HEK293 (cell line): ENCODE results near the gene USP7.
"Not testable (repeated sequence)": the region's sequence is repeated elsewhere in the genome, so short reads cannot be mapped to it uniquely, and the experiment has no call there.

ENCODE experiments used
- CTCF ChIA-PET: fragments of 350-600 bp; formaldehyde crosslinking; extraction: SDS; loops from one replicate; lab custom pipeline; 2021; ENCODE audit warnings: antibody characterized with exemption; lab: Yijun Ruan, JAX
- POLR2A ChIA-PET: fragments of 300-600 bp; formaldehyde crosslinking; extraction: SDS; loops from one replicate; lab custom pipeline; 2020; ENCODE audit warnings: antibody characterized with exemption, inconsistent platforms; lab: Yijun Ruan, JAX
- H3K27ac ChIP-seq: fragments of 200-500 bp; sonication (Bioruptor generic); 2 replicates; pipeline ENCODE4 v1.5.1; 2014; ENCODE audit warnings: low read depth, low read length, control low read depth, inconsistent platforms; ENCODE audit errors: extremely low read depth
- H3K36me3 ChIP-seq, 2 experiments: fragments of 200-500 bp in 1 of 2; sonication (Bioruptor generic) in 1 of 2; 1 replicate in 1 of 2; 2 replicates in 1 of 2; pipeline ENCODE4 v1.5.1; 2014 to 2017; ENCODE audit warnings: inconsistent platforms in 2 of 2, low read length in 2 of 2; ENCODE audit not compliant: control insufficient read depth in 2 of 2, insufficient read depth in 1 of 2
- H3K4me1 ChIP-seq: fragments of 200-500 bp; sonication (Bioruptor generic); 2 replicates; pipeline ENCODE4 v1.5.1; 2014; ENCODE audit warnings: mild to moderate bottlenecking, low read length, inconsistent platforms; ENCODE audit not compliant: control insufficient read depth, insufficient read depth
- H3K4me3 ChIP-seq: 2 replicates; pipeline ENCODE4 v1.5.1; 2011; ENCODE audit warnings: low read depth, mild to moderate bottlenecking, control low read depth, low read length, moderate library complexity
- H3K9me3 ChIP-seq: fragments of 200-500 bp; sonication (Bioruptor generic); 2 replicates; pipeline ENCODE4 v1.5.1; 2014; ENCODE audit warnings: low read depth, low read length, inconsistent platforms; ENCODE audit not compliant: control insufficient read depth, insufficient read depth
- EGR2 ChIP-seq: fragments of 450-650 bp; formaldehyde crosslinking; IDR thresholded peaks from 2 replicates; pipeline ENCODE4 v1.5.1; 2016; ENCODE audit warnings: low read depth, missing biosample characterization, missing genetic modification characterization
- SCRT2 ChIP-seq: fragments of 450-650 bp; formaldehyde crosslinking; IDR thresholded peaks from 2 replicates; pipeline ENCODE4 v1.5.1; 2016; ENCODE audit warnings: missing biosample characterization, missing genetic modification characterization
- ZNF146 ChIP-seq: fragments of 450-650 bp; formaldehyde crosslinking; IDR thresholded peaks from 2 replicates; pipeline ENCODE4 v1.5.1; 2016; ENCODE audit warnings: missing biosample characterization, missing genetic modification characterization
- ZNF18 ChIP-seq: fragments of 450-650 bp; formaldehyde crosslinking; IDR thresholded peaks from 2 replicates; pipeline ENCODE4 v1.5.1; 2016; ENCODE audit warnings: missing biosample characterization, missing genetic modification characterization
- ZNF341 ChIP-seq: fragments of 450-650 bp; formaldehyde crosslinking; IDR thresholded peaks from 2 replicates; pipeline ENCODE4; 2016; ENCODE audit warnings: low read depth, missing biosample characterization, missing genetic modification characterization
- ZNF561 ChIP-seq: fragments of 450-650 bp; IDR thresholded peaks from 2 replicates; pipeline ENCODE4 v1.5.1; 2018; ENCODE audit warnings: missing biosample characterization, missing genetic modification characterization, borderline replicate concordance
- ZNF658 ChIP-seq: fragments of 450-650 bp; formaldehyde crosslinking; IDR thresholded peaks from 2 replicates; pipeline ENCODE4; 2016; ENCODE audit warnings: missing biosample characterization, missing genetic modification characterization
- ZNF670 ChIP-seq: fragments of 450-650 bp; formaldehyde crosslinking; IDR thresholded peaks from 2 replicates; pipeline ENCODE4 v1.5.1; 2016; ENCODE audit warnings: missing biosample characterization, missing genetic modification characterization, low read depth
- TF ChIP-seq, protein P1 (sequence below): fragments of 450-650 bp; formaldehyde crosslinking; IDR thresholded peaks from 2 replicates; pipeline ENCODE4 v1.5.1; 2016; ENCODE audit warnings: missing biosample characterization, missing genetic modification characterization, low read depth
- TF ChIP-seq, protein P2 (sequence below): fragments of 450-650 bp; formaldehyde crosslinking; IDR thresholded peaks from 2 replicates; pipeline ENCODE4 v1.5.1; 2016; ENCODE audit warnings: missing biosample characterization, missing genetic modification characterization, low read depth

USP7 gene

GRCh38 chr16:8982816-8983215 is 19.1 kb upstream of the USP7 start:
- POLR2A ChIA-PET, result no interaction called here
- no peaks in the 10 kb centered on the region for H3K36me3 ChIP-seq
- no peaks in the 10 kb centered on the region for H3K4me1 ChIP-seq

DNA sequence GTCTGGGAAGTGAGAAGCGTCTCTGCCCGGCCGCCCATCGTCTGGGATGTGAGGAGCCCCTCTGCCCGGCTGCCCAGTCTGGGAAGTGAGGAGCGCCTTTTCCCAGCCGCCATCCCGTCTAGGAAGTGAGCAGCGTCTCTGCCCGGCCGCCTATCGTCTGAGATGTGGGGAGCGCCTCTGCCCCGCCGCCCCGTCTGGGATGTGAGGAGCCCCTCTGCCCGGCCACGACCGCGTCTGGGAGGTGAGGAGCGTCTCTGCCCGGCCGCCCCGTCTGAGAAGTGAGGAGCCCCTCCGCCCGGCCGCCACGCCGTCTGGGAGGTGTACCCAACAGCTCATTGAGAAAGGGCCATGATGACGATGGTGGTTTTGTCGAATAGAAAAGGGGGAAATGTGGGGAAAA is 18.2 kb upstream of the USP7 start:
- H3K27ac ChIP-seq, H3K4me1 ChIP-seq, POLR2A ChIA-PET, H3K4me3 ChIP-seq, CTCF ChIA-PET, H3K9me3 ChIP-seq, H3K36me3 ChIP-seq: not testable (repeated sequence)

More at GRCh38 chr16:8982816-8983215, 19.1 kb upstream of the USP7 start:
- H3K9me3 ChIP-seq, result no peaks in the 10 kb centered on the region
- TF ChIP-seq ZNF18, result 0 out of 2 replicates have a peak, but pooled peaks have one; percentile 40
- TF ChIP-seq, protein P1, sequence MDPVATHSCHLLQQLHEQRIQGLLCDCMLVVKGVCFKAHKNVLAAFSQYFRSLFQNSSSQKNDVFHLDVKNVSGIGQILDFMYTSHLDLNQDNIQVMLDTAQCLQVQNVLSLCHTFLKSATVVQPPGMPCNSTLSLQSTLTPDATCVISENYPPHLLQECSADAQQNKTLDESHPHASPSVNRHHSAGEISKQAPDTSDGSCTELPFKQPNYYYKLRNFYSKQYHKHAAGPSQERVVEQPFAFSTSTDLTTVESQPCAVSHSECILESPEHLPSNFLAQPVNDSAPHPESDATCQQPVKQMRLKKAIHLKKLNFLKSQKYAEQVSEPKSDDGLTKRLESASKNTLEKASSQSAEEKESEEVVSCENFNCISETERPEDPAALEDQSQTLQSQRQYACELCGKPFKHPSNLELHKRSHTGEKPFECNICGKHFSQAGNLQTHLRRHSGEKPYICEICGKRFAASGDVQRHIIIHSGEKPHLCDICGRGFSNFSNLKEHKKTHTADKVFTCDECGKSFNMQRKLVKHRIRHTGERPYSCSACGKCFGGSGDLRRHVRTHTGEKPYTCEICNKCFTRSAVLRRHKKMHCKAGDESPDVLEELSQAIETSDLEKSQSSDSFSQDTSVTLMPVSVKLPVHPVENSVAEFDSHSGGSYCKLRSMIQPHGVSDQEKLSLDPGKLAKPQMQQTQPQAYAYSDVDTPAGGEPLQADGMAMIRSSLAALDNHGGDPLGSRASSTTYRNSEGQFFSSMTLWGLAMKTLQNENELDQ (tag by site-specific recombination), result no peak
- no peak overlapping the region for H3K4me3 ChIP-seq
- CTCF ChIA-PET, result interaction anchor here (0.7 kb wide), 1 partner anchor 26 kb away, joined by 4 read pairs; no protein-coding TSS in a partner anchor
- H3K27ac ChIP-seq, result no peak overlapping the region

- CTCF ChIA-PET, H3K36me3 ChIP-seq, H3K4me1 ChIP-seq, POLR2A ChIA-PET, H3K9me3 ChIP-seq, H3K4me3 ChIP-seq, H3K27ac ChIP-seq: not testable (repeated sequence)
- peak; percentile 59 for TF ChIP-seq SCRT2 (tag by site-specific recombination)
- TF ChIP-seq ZNF146 (tag by site-specific recombination), result peak; percentile 71
Observed at GRCh38 chr16:8976189-8976588, 12.5 kb upstream of the USP7 start.

DNA sequence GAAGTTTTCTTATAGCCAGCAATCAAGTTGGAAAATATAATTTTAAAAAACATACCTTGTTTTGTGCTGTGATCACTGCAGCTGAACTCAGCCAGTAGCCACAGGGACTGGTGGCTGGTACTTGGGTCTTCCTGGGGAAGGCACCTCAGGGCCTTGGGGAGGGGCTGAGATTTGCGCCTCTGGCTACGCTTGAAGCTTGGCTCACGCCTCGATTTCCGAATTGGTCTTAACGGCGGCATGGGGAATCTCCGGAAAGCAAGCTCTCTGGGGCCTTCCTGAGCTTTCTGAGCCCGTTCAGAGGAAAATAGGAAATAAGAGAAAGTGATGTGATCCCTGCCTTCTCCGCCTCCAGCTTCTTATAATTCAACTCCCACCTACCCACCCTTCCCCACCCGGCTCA is 11.3 kb upstream of the USP7 start:
- POLR2A ChIA-PET, result interaction anchor here (0.7 kb wide), 1 partner anchor 1839 kb away, joined by 4 read pairs; no protein-coding TSS in a partner anchor
- no peak overlapping the region for H3K4me3 ChIP-seq
- H3K9me3 ChIP-seq, result no peaks in the 10 kb centered on the region
- H3K27ac ChIP-seq, result no peak overlapping the region
- no peaks in the 10 kb centered on the region for H3K36me3 ChIP-seq
- TF ChIP-seq, protein P2, sequence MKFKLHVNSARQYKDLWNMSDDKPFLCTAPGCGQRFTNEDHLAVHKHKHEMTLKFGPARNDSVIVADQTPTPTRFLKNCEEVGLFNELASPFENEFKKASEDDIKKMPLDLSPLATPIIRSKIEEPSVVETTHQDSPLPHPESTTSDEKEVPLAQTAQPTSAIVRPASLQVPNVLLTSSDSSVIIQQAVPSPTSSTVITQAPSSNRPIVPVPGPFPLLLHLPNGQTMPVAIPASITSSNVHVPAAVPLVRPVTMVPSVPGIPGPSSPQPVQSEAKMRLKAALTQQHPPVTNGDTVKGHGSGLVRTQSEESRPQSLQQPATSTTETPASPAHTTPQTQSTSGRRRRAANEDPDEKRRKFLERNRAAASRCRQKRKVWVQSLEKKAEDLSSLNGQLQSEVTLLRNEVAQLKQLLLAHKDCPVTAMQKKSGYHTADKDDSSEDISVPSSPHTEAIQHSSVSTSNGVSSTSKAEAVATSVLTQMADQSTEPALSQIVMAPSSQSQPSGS (tag by site-specific recombination), result no peak
- TF ChIP-seq ZNF658, result no peak
- TF ChIP-seq ZNF561, result no peak
- no peak for TF ChIP-seq ZNF341 (tag by site-specific recombination)
- no peak for TF ChIP-seq ZNF670 (tag by site-specific recombination)
- TF ChIP-seq EGR2 (tag by site-specific recombination), result peak; percentile 19; the same call in 1 of the 2 replicates
- TF ChIP-seq, all 188 proteins: peak for 1
- CTCF ChIA-PET, result interaction anchor here (0.6 to 1.5 kb wide), 4 partner anchors 31 to 339 kb away, joined by 4 to 8 read pairs (median 4); no protein-coding TSS in a partner anchor
- H3K4me1 ChIP-seq, result no peaks in the 10 kb centered on the region
